ENCODE data around the gene FREM1.

FREM1 gene

DNA sequence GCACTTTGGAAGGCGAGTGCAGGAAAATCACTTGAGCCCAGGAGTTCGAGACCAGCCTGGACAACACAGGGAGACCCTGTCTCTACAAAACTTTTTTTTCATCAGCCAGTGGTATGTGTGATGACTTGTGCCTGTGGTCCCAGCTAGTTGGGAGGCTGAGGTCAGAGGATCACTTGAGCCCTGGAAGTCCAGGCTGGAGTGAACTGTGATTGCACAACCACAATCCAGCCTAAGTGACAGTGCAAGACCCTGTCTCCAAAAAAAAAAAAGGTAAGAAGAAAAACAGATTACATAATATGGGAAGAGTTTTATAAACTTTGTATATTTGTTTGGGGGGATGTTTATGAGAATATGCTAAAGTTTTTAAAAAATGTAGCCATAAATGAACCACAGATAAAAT, 111.2 kb downstream of the FREM1 start:
- H3K4me1 ChIP-seq (ENCODE audit: control insufficient read depth, insufficient read depth, low read length), result no peaks in the 10 kb centered on the region
- 92 to 96% methylated on average over 2 of the region's 2 CpGs for WGBS, 2 experiments
- no peaks in the 10 kb centered on the region for H3K27me3 ChIP-seq (ENCODE audit: control insufficient read depth, insufficient read depth, low read length, poor library complexity, severe bottlenecking)
- no peak overlapping the region for H3K27ac ChIP-seq (ENCODE audit: insufficient read depth, low read depth, low read length, poor library complexity, severe bottlenecking)
- no peaks in the 10 kb centered on the region for H3K9me3 ChIP-seq (ENCODE audit: control insufficient read depth, low read length)
- no peak overlapping the region for H3K4me3 ChIP-seq (ENCODE audit: insufficient read depth, low read depth, low read length)
- no peaks in the 10 kb centered on the region for H3K36me3 ChIP-seq (ENCODE audit: control insufficient read depth, insufficient read depth, low read length)

DNA sequence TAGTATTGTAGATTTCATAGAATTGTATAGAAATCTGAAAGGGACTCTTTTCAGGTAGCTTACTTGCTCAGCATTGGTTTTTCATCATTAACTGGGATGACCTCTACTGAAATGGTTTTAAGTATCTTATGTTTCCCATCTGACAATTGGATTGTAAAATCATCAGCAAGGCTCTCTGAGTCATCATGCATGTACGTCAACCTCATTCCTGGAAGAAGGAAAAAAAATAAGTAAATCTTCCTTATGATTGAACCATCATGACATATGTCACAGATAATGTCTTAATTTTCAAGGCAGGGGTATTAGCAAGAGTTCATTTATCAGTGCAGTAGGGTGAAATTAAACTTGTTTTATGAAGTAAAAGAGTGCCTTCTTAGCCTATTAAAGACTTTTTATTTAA, 112.8 kb downstream of the FREM1 start:
- WGBS, 2 experiments, result 100% methylated on average over 1 of the region's 1 CpG; no CpG with 5 or more reads in 1 of the 2 experiments
- H3K9me3 ChIP-seq (ENCODE audit: control insufficient read depth, low read length), result no peaks in the 10 kb centered on the region
- H3K4me1 ChIP-seq (ENCODE audit: control insufficient read depth, insufficient read depth, low read length), result no peaks in the 10 kb centered on the region
- H3K36me3 ChIP-seq (ENCODE audit: control insufficient read depth, insufficient read depth, low read length), result no peaks in the 10 kb centered on the region
- H3K4me3 ChIP-seq (ENCODE audit: insufficient read depth, low read depth, low read length), result no peak overlapping the region
- H3K27me3 ChIP-seq (ENCODE audit: control insufficient read depth, insufficient read depth, low read length, poor library complexity, severe bottlenecking), result no peaks in the 10 kb centered on the region
- no peak overlapping the region for H3K27ac ChIP-seq (ENCODE audit: insufficient read depth, low read depth, low read length, poor library complexity, severe bottlenecking)

DNA sequence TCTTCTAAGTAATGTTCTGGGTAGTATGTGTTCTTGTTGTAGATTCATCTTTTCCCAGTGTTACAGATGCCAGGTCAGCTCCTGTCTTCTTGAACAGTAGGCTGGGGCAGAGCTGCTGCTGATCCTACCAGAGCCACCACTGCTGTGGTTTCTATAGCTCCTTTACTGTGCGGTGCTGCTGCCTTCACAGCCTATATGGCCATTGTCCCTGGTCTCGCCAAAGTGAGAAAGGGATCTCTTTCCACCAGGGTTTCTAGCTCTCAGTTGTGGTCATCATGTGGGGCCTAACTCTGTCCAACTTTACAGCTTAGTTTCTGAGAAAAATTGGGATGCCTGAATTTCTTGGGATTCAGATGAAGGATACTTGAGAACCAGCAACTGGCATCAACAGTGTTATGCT, 116.8 kb downstream of the FREM1 start:
- 97% methylated on average over 2 of the region's 2 CpGs for WGBS, 2 experiments
- Histone ChIP-seq H3K9me3 (ENCODE audit: control insufficient read depth, low read length) (no peaks in the 10 kb centered on the region), H3K4me3 (ENCODE audit: insufficient read depth, low read depth, low read length) (no peak overlapping the region), H3K27me3 (ENCODE audit: control insufficient read depth, insufficient read depth, low read length, poor library complexity, severe bottlenecking) (no peaks in the 10 kb centered on the region), H3K4me1 (ENCODE audit: control insufficient read depth, insufficient read depth, low read length) (no peaks in the 10 kb centered on the region), H3K36me3 (ENCODE audit: control insufficient read depth, insufficient read depth, low read length) (no peaks in the 10 kb centered on the region), H3K27ac (ENCODE audit: insufficient read depth, low read depth, low read length, poor library complexity, severe bottlenecking) (no peak overlapping the region)

DNA sequence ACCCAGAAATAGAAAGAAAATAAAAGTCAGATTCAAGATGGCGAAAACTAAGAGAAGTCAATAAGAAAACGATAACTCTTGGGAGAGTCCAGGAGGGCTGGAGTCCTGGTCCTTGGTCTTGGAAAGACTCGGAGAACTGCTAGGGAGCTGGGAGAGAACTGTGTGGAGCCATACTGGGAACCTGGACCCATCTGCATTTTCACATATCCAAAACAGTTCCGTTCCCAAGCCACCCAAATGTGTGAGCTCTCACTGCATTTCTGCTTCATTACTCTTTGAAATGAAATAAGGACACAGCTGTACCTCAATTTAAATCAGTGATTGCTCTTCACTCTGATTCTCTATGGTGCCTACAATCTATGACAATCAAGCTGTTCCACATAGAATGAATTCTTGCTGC, 119.6 kb downstream of the FREM1 start:
- 82 to 85% methylated on average over 4 of the region's 4 CpGs for WGBS, 2 experiments
- H3K36me3 ChIP-seq (ENCODE audit: control insufficient read depth, insufficient read depth, low read length), result no peaks in the 10 kb centered on the region
- no peak overlapping the region for H3K4me3 ChIP-seq (ENCODE audit: insufficient read depth, low read depth, low read length)
- H3K27me3 ChIP-seq (ENCODE audit: control insufficient read depth, insufficient read depth, low read length, poor library complexity, severe bottlenecking), result no peaks in the 10 kb centered on the region
- no peaks in the 10 kb centered on the region for H3K4me1 ChIP-seq (ENCODE audit: control insufficient read depth, insufficient read depth, low read length)
- no peak overlapping the region for H3K27ac ChIP-seq (ENCODE audit: insufficient read depth, low read depth, low read length, poor library complexity, severe bottlenecking)
- no peaks in the 10 kb centered on the region for H3K9me3 ChIP-seq (ENCODE audit: control insufficient read depth, low read length)

DNA sequence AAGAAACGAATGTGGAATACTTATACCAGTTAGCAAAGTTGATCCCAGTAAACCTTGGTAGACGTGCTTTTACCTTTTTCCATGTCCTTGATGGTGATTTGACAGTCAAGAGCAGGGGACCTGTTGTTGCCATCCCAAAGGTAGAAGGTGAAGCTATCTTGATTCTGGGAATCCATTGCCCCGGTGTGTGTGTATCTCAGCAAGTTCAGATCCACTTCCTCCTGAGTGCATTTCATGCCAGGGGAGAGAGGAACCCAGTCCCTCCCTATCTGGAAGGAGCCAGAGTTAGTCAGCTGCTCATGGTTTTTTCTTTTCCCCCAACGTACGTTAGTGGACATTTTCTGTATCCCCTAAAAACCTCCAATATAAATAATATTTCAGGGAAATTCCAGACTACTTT, 121.4 kb downstream of the FREM1 start:
- H3K4me1 ChIP-seq (ENCODE audit: control insufficient read depth, insufficient read depth, low read length), result no peaks in the 10 kb centered on the region
- no peak overlapping the region for H3K27ac ChIP-seq (ENCODE audit: insufficient read depth, low read depth, low read length, poor library complexity, severe bottlenecking)
- H3K4me3 ChIP-seq (ENCODE audit: insufficient read depth, low read depth, low read length), result no peak overlapping the region
- H3K9me3 ChIP-seq (ENCODE audit: control insufficient read depth, low read length), result no peaks in the 10 kb centered on the region
- 93 to 94% methylated on average over 3 to 5 of the region's 5 CpGs for WGBS, 2 experiments
- H3K27me3 ChIP-seq (ENCODE audit: control insufficient read depth, insufficient read depth, low read length, poor library complexity, severe bottlenecking), result no peaks in the 10 kb centered on the region
- no peaks in the 10 kb centered on the region for H3K36me3 ChIP-seq (ENCODE audit: control insufficient read depth, insufficient read depth, low read length)

DNA sequence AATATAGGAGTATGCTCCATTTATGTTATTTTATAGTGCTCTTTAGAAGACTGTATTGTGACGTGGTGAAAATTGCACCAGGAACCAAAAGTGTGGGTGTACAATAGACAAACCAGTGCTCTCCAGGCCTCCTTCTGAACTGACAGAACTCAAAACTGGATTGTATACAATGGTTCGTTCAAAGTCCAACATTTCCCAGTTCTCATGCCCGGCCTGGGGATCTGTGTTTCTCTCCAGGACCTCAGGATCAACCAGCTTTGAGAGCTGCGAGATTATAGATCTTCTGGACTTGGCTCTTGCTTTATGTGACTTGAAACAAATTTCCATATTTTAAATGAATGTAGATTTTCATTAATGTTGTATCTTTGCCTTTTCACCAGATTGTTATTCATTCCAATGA, 126.9 kb downstream of the FREM1 start:
- no peak overlapping the region for H3K4me3 ChIP-seq (ENCODE audit: insufficient read depth, low read depth, low read length)
- H3K27ac ChIP-seq (ENCODE audit: insufficient read depth, low read depth, low read length, poor library complexity, severe bottlenecking), result no peak overlapping the region
- no peaks in the 10 kb centered on the region for H3K4me1 ChIP-seq (ENCODE audit: control insufficient read depth, insufficient read depth, low read length)
- no peaks in the 10 kb centered on the region for H3K9me3 ChIP-seq (ENCODE audit: control insufficient read depth, low read length)
- H3K36me3 ChIP-seq (ENCODE audit: control insufficient read depth, insufficient read depth, low read length), result no peaks in the 10 kb centered on the region
- 77 to 91% methylated on average over 4 of the region's 4 CpGs for WGBS, 2 experiments
- H3K27me3 ChIP-seq (ENCODE audit: control insufficient read depth, insufficient read depth, low read length, poor library complexity, severe bottlenecking), result no peaks in the 10 kb centered on the region

DNA sequence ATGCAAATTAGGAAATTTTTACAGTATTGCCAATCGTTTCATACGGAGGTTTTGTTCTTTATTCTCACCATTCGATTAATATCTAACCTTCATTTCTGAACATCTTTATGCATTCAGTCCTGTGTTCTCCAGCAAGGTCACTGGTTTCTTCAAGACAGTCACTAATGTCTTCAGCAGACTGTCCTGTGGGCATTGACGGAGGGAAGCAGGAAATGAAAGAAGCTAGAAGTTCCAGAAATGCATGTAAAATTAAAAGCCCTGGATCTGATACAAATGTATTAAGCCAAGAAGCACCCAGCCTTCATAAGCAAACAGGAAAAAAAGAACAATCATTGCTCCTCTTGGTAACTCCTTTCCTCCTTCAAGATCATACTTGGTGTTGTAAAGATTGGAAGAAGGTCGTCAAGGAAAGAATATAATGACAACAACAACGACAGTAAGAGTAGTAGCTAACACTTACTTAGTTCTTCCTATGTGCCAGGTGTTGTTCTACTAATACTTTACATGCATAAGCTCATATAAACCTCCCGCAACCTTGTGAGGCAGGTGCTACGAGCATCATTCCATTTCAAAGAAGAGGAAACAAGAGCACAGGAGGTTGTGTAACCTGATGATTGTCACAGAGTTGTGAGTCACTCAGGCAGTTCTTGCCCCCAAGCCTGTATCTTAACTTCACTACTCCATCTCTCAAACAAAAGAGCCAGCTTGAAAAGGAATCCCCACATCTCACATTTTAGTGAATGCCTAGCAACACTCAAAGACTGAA, 127.8 kb downstream of the FREM1 start:
- H3K36me3 ChIP-seq (ENCODE audit: control insufficient read depth, insufficient read depth, low read length), result no peaks in the 10 kb centered on the region
- H3K9me3 ChIP-seq (ENCODE audit: control insufficient read depth, low read length), result no peaks in the 10 kb centered on the region
- 77 to 78% methylated on average over 8 of the region's 8 CpGs for WGBS, 2 experiments
- H3K27me3 ChIP-seq (ENCODE audit: control insufficient read depth, insufficient read depth, low read length, poor library complexity, severe bottlenecking), result no peaks in the 10 kb centered on the region
- H3K4me1 ChIP-seq (ENCODE audit: control insufficient read depth, insufficient read depth, low read length), result no peaks in the 10 kb centered on the region
- no peak overlapping the region for H3K4me3 ChIP-seq (ENCODE audit: insufficient read depth, low read depth, low read length)
- H3K27ac ChIP-seq (ENCODE audit: insufficient read depth, low read depth, low read length, poor library complexity, severe bottlenecking), result no peak overlapping the region

DNA sequence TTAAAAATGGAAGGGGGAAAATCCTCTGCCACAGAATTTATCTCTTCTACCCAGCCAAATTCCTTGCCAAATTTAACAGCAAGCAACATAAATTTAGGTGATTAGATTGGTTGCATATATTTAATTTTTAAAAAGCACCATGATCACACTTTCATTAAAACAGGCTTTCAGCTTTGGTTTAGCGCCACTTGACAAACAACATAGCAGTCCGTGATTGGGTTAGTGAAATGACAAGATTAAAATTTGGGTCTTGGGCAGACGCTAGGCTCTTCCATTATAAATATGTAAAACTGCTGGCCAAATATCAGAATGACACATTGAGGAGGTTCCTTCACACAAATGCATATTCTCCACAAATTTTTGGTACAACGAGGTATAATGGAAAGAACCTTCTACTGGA, 129.5 kb downstream of the FREM1 start:
- no peak overlapping the region for H3K27ac ChIP-seq (ENCODE audit: insufficient read depth, low read depth, low read length, poor library complexity, severe bottlenecking)
- H3K36me3 ChIP-seq (ENCODE audit: control insufficient read depth, insufficient read depth, low read length), result no peaks in the 10 kb centered on the region
- no peaks in the 10 kb centered on the region for H3K4me1 ChIP-seq (ENCODE audit: control insufficient read depth, insufficient read depth, low read length)
- H3K4me3 ChIP-seq (ENCODE audit: insufficient read depth, low read depth, low read length), result no peak overlapping the region
- H3K27me3 ChIP-seq (ENCODE audit: control insufficient read depth, insufficient read depth, low read length, poor library complexity, severe bottlenecking), result no peaks in the 10 kb centered on the region
- H3K9me3 ChIP-seq (ENCODE audit: control insufficient read depth, low read length), result no peaks in the 10 kb centered on the region
- 96 to 99% methylated on average over 4 of the region's 4 CpGs for WGBS, 2 experiments

DNA sequence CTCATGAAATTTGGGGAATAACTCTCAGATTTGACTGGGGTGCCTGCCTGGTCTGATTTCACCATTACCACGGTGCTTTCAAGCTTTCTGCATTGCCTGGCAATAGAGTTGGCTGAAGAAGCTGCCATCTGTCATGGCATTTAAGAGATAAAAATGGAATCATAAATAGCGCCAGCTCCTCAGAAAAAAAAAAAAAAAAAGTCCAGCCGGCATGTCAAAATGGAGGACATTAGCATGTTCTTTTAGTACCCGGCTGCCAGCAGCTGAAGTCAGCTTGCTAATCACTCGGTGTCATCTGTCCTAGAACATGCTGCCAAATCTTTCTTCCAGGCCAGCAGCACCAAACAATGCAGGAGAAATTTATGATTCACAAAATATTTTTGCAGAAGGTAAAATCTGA, 130.0 kb downstream of the FREM1 start:
- Histone ChIP-seq H3K4me1 (ENCODE audit: control insufficient read depth, insufficient read depth, low read length) (no peaks in the 10 kb centered on the region), H3K9me3 (ENCODE audit: control insufficient read depth, low read length) (no peaks in the 10 kb centered on the region), H3K27ac (ENCODE audit: insufficient read depth, low read depth, low read length, poor library complexity, severe bottlenecking) (no peak overlapping the region), H3K27me3 (ENCODE audit: control insufficient read depth, insufficient read depth, low read length, poor library complexity, severe bottlenecking) (no peaks in the 10 kb centered on the region), H3K36me3 (ENCODE audit: control insufficient read depth, insufficient read depth, low read length) (no peaks in the 10 kb centered on the region), H3K4me3 (ENCODE audit: insufficient read depth, low read depth, low read length) (no peak overlapping the region)
- 93 to 94% methylated on average over 5 of the region's 5 CpGs for WGBS, 2 experiments

DNA sequence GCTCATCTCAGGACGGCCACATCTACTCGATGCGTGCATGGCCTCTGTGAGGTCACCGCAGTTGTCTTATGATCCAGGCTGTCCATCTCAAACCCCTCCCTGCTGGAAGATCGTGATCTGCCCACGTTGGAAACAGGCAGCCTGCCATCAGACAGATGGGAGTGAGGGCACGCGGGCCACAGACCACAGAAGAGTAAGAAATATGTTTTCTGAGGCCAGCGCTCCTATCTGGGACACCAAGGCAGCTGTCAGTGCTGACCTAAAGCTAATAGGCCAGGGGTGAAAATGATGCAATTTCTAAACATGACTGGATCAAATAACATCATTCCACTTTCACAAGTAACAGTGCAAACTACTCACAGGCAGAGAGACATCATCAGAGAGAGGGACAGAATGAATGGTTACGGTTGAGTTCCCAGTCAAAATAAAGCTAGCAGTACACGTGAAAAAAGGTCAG, 130.6 kb downstream of the FREM1 start:
- Histone ChIP-seq H3K4me3 (ENCODE audit: insufficient read depth, low read depth, low read length) (no peak overlapping the region), H3K27ac (ENCODE audit: insufficient read depth, low read depth, low read length, poor library complexity, severe bottlenecking) (no peak overlapping the region), H3K27me3 (ENCODE audit: control insufficient read depth, insufficient read depth, low read length, poor library complexity, severe bottlenecking) (no peaks in the 10 kb centered on the region), H3K9me3 (ENCODE audit: control insufficient read depth, low read length) (no peaks in the 10 kb centered on the region), H3K36me3 (ENCODE audit: control insufficient read depth, insufficient read depth, low read length) (no peaks in the 10 kb centered on the region), H3K4me1 (ENCODE audit: control insufficient read depth, insufficient read depth, low read length) (no peaks in the 10 kb centered on the region)
- 92% methylated on average over 11 of the region's 11 CpGs for WGBS, 2 experiments

Data from ectodermal cell (in vitro differentiated cells).